ENCODE measurements around the gene LARGE1.

DNA sequence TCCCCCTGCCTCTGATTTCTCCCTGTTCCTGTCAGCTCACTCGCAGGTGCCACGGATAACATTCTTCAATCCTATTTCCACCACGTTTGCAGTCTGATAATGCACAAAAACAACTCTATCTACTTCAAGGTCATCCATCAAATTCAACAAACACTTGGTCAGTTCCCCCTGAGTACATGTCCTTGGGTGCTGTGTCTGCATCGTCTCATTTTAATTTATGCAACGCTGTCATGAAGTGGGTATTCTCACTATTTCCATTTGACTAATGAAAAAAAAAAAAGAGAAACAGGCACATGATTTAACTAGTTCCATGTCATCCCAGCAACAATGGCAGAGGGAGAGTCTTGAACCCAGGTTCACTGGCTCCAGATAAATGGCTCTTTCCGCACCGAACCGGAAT lies 262.6 kb downstream of the LARGE1 start:
- TF ChIP-seq, protein P1, sequence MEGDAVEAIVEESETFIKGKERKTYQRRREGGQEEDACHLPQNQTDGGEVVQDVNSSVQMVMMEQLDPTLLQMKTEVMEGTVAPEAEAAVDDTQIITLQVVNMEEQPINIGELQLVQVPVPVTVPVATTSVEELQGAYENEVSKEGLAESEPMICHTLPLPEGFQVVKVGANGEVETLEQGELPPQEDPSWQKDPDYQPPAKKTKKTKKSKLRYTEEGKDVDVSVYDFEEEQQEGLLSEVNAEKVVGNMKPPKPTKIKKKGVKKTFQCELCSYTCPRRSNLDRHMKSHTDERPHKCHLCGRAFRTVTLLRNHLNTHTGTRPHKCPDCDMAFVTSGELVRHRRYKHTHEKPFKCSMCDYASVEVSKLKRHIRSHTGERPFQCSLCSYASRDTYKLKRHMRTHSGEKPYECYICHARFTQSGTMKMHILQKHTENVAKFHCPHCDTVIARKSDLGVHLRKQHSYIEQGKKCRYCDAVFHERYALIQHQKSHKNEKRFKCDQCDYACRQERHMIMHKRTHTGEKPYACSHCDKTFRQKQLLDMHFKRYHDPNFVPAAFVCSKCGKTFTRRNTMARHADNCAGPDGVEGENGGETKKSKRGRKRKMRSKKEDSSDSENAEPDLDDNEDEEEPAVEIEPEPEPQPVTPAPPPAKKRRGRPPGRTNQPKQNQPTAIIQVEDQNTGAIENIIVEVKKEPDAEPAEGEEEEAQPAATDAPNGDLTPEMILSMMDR (conservative IDR thresholded peaks at IDR 0.05; ENCODE audit: low read depth, low read length) = no peak
- TF ChIP-seq POLR2A (IDR thresholded peaks at IDR 0.05; ENCODE audit: low read depth, low read length) (no peak), RCOR1 (IDR thresholded peaks at IDR 0.05; ENCODE audit: insufficient replicate concordance, low read length) (no peak), MXI1 (IDR thresholded peaks at IDR 0.05; ENCODE audit: borderline replicate concordance, low read depth, low read length) (no peak), RAD21 (IDR thresholded peaks at IDR 0.05; ENCODE audit: low read length) (no peak), FOS (IDR thresholded peaks at IDR 0.05; ENCODE audit: low read depth, low read length) (no peak), SMC3 (IDR thresholded peaks at IDR 0.05; ENCODE audit: low read depth, low read length) (no peak), MAFK (IDR thresholded peaks at IDR 0.05; ENCODE audit: low read depth, low read length) (no peak), RFX5 (IDR thresholded peaks at IDR 0.05; ENCODE audit: low read depth, low read length) (no peak), BHLHE40 (IDR thresholded peaks at IDR 0.05; ENCODE audit: low read depth, low read length) (no peak), CEBPB (IDR thresholded peaks at IDR 0.05; ENCODE audit: low read depth, low read length) (no peak)
- TF ChIP-seq, protein P2, sequence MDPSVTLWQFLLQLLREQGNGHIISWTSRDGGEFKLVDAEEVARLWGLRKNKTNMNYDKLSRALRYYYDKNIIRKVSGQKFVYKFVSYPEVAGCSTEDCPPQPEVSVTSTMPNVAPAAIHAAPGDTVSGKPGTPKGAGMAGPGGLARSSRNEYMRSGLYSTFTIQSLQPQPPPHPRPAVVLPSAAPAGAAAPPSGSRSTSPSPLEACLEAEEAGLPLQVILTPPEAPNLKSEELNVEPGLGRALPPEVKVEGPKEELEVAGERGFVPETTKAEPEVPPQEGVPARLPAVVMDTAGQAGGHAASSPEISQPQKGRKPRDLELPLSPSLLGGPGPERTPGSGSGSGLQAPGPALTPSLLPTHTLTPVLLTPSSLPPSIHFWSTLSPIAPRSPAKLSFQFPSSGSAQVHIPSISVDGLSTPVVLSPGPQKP (IDR thresholded peaks at IDR 0.05; ENCODE audit: borderline replicate concordance, low read depth, low read length) = no peak
- TF ChIP-seq, protein P3, sequence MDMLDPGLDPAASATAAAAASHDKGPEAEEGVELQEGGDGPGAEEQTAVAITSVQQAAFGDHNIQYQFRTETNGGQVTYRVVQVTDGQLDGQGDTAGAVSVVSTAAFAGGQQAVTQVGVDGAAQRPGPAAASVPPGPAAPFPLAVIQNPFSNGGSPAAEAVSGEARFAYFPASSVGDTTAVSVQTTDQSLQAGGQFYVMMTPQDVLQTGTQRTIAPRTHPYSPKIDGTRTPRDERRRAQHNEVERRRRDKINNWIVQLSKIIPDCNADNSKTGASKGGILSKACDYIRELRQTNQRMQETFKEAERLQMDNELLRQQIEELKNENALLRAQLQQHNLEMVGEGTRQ (IDR thresholded peaks at IDR 0.05; ENCODE audit: low read depth, low read length) = no peak

Measured in IMR-90 (cell line).